HG02885 (cell line): ENCODE measurements around the gene NAP1L4.

Source experiments
- ATAC-seq: cut with Tn5 transposase; IDR thresholded peaks from one replicate; pipeline ENCODE4 v1.9.1; 2021; ENCODE audit warnings: mild to moderate bottlenecking; ENCODE audit not compliant: unreplicated experiment, poor library complexity

NAP1L4 gene

GRCh38 chr11:2995893-2996554 lies 3.9 kb upstream of the NAP1L4 start:
- no peak for ATAC-seq

- ATAC-seq: no peak
These were observed 3.0 kb upstream of the NAP1L4 start for GRCh38 chr11:2995031-2995561.

- no peak for ATAC-seq
These were observed 2.2 kb upstream of the NAP1L4 start for GRCh38 chr11:2994336-2994730.

- no peak for ATAC-seq
These were observed 832 bp upstream of the NAP1L4 start for GRCh38 chr11:2992997-2993325.

GRCh38 chr11:2991452-2992233 lies 486 bp downstream of the NAP1L4 start:
- ATAC-seq: peak; percentile 45

GRCh38 chr11:2990617-2991451 lies 1.3 kb downstream of the NAP1L4 start:
- no peak for ATAC-seq

- no peak for ATAC-seq
These were observed 2.6 kb downstream of the NAP1L4 start for GRCh38 chr11:2989551-2989950.

- no peak for ATAC-seq
These were observed 3.1 kb downstream of the NAP1L4 start for GRCh38 chr11:2989006-2989405.

GRCh38 chr11:2987881-2988861 lies 4.0 kb downstream of the NAP1L4 start:
- no peak for ATAC-seq

GRCh38 chr11:2983908-2984307 lies 8.2 kb downstream of the NAP1L4 start:
- ATAC-seq: no peak

- no peak for ATAC-seq
These were observed 9.9 kb downstream of the NAP1L4 start for GRCh38 chr11:2982214-2982613.

- no peak for ATAC-seq
These were observed 11.0 kb downstream of the NAP1L4 start for GRCh38 chr11:2981130-2981529.

GRCh38 chr11:2980168-2980840 lies 11.8 kb downstream of the NAP1L4 start:
- ATAC-seq: no peak

GRCh38 chr11:2977113-2977512 lies 15.0 kb downstream of the NAP1L4 start:
- ATAC-seq: no peak

GRCh38 chr11:2976294-2977063 lies 15.7 kb downstream of the NAP1L4 start:
- ATAC-seq: no peak

GRCh38 chr11:2975594-2975993 lies 16.5 kb downstream of the NAP1L4 start:
- no peak for ATAC-seq

- ATAC-seq: no peak
These were observed 17.9 kb downstream of the NAP1L4 start for GRCh38 chr11:2974272-2974671.

- no peak for ATAC-seq
These were observed 23.7 kb downstream of the NAP1L4 start for GRCh38 chr11:2968341-2968900.
